WTC11 (cell line): ENCODE measurements around the gene AOAH.

ENCODE experiments used
- CREB1 ChIP-seq: sonication (generic); formaldehyde crosslinking; IDR thresholded peaks from 2 replicates; pipeline ENCODE4 v1.8.0; 2023; ENCODE audit warnings: mild to moderate bottlenecking, missing genetic modification reagents
- CTCF ChIP-seq: fragments of 200-600 bp; IDR thresholded peaks from 2 replicates; pipeline ENCODE4 v1.8.0; 2022; ENCODE audit warnings: antibody characterized with exemption
- E2F5 ChIP-seq: sonication (generic); formaldehyde crosslinking; IDR thresholded peaks from 2 replicates; pipeline ENCODE4 v1.8.1; 2022; ENCODE audit warnings: mild to moderate bottlenecking, moderate library complexity, missing genetic modification reagents
- MLX ChIP-seq: sonication (generic); formaldehyde crosslinking; IDR thresholded peaks from 2 replicates; pipeline ENCODE4 v1.8.1; 2023; ENCODE audit warnings: mild to moderate bottlenecking, missing genetic modification reagents, moderate library complexity
- NFYB ChIP-seq: sonication (generic); formaldehyde crosslinking; conservative IDR thresholded peaks from 2 replicates; pipeline ENCODE4 v1.8.0; 2022; ENCODE audit warnings: low read depth, missing genetic modification reagents
- STAT6 ChIP-seq: sonication (generic); formaldehyde crosslinking; conservative IDR thresholded peaks from 2 replicates; pipeline ENCODE4 v1.8.1; 2023; ENCODE audit warnings: mild to moderate bottlenecking, low read depth, missing genetic modification reagents, moderate library complexity

DNA sequence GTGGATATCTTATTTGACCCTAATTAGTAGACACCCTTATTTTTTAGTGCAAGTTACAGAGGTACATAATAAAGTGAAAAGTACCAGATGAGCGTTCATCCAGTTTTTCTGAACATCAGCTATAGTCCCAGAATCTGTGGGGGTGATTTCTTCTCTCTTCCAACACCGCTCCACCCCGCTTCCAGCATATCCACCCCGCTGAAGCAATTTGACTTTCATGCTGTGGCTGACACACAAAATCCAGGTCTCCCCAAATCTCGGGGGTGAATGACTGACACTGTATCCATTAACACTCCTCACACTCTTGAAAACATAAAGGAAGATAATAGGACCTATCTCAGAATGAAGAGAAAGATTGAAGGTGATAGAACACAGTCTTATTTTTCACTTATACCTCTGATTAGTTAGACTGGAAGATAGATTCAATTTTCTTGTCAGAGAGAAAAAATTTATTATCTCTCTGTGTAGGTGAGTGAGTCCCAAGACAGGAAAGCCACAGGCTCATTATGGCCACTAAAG lies 191.3 kb downstream of the AOAH start:
- TF ChIP-seq CREB1: no peak
- no peak for TF ChIP-seq CTCF
- no peak for TF ChIP-seq STAT6 (CRISPR knock-in tag)
- TF ChIP-seq MLX (CRISPR knock-in tag): no peak
- no peak for TF ChIP-seq E2F5
- no peak for TF ChIP-seq NFYB (CRISPR knock-in tag)
